NCI-H2227 (cell line): Measurements from ENCODE around the gene DDA1.
"Not testable (repeated sequence)": the region's sequence is repeated elsewhere in the genome, so short reads cannot be mapped to it uniquely, and the experiment has no call there.

Experiments used
- DNase-seq: peaks from one replicate; lab custom pipeline; 2025; ENCODE audit not compliant: unreplicated experiment; lab: John Stamatoyannopoulos, UW

DDA1 gene

GRCh38 chr19:17341386-17341785 lies 32.0 kb downstream of the DDA1 start:
- DNase-seq = no peak

GRCh38 chr19:17341845-17342244 lies 32.5 kb downstream of the DDA1 start:
- no peak for DNase-seq

GRCh38 chr19:17346109-17346671 lies 36.8 kb downstream of the DDA1 start:
- peak; percentile 77 for DNase-seq

- DNase-seq = no peak
Observed at GRCh38 chr19:17347361-17347760, 38.0 kb downstream of the DDA1 start.

GRCh38 chr19:17347877-17348276 lies 38.5 kb downstream of the DDA1 start:
- DNase-seq = no peak

- DNase-seq = peak; percentile 52
Observed at GRCh38 chr19:17348700-17349099, 39.3 kb downstream of the DDA1 start.

GRCh38 chr19:17351815-17352435 lies 42.6 kb downstream of the DDA1 start:
- DNase-seq = no peak

- DNase-seq = no peak
Observed at GRCh38 chr19:17352608-17353280, 43.4 kb downstream of the DDA1 start.

- DNase-seq = no peak
Observed at GRCh38 chr19:17353386-17353785, 44.0 kb downstream of the DDA1 start.

GRCh38 chr19:17357078-17357666 lies 47.8 kb downstream of the DDA1 start:
- no peak for DNase-seq

GRCh38 chr19:17357724-17358123 lies 48.4 kb downstream of the DDA1 start:
- no peak for DNase-seq

- no peak for DNase-seq
Observed at GRCh38 chr19:17358395-17358794, 49.0 kb downstream of the DDA1 start.

GRCh38 chr19:17359905-17360800 lies 50.8 kb downstream of the DDA1 start:
- DNase-seq = no peak

GRCh38 chr19:17363852-17364605 lies 54.7 kb downstream of the DDA1 start:
- not testable (repeated sequence) for DNase-seq

- no peak for DNase-seq
Observed at GRCh38 chr19:17365361-17365760, 56.0 kb downstream of the DDA1 start.

- DNase-seq = no peak
Observed at GRCh38 chr19:17370026-17370587, 60.7 kb downstream of the DDA1 start.
